SU-DHL-6 (cell line): ENCODE data around the gene NPAS3.

Experiments used
- EZH2phosphoT487 ChIP-seq: fragments of 200-600 bp; sonication (generic), shearing (Covaris generic); conservative IDR thresholded peaks from 2 replicates; pipeline ENCODE4 v1.6.1; 2018; ENCODE audit warnings: mild to moderate bottlenecking, antibody characterized with exemption, low read length, moderate library complexity, mixed read lengths
- TF ChIP-seq, protein P1 (sequence below): fragments of 200-600 bp; sonication (generic); IDR thresholded peaks from one replicate; pipeline ENCODE4 v1.5.1; 2017; ENCODE audit warnings: antibody characterized with exemption, mild to moderate bottlenecking, low read length, moderate library complexity; ENCODE audit not compliant: insufficient read depth, poor library complexity, severe bottlenecking

DNA sequence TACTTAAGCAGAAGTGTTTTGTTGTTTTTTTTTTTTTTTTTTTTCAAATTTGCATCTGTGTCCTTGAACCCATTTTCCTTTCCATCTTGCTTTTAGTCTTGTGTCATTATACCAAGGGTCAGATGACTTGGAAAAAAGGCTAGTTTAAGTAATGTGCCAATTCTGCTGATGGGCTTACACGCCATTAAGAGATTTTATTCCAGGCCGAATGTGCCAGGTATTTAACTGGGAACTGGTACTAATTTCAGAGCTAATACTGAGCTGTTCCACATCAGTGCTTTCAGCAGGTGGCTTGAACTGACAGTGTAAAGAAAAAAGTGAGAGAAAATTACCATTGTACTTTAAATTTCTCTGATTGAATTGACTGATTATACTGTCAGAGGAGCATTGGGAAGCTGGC lies 224.9 kb downstream of the NPAS3 start:
- TF ChIP-seq, protein P1, sequence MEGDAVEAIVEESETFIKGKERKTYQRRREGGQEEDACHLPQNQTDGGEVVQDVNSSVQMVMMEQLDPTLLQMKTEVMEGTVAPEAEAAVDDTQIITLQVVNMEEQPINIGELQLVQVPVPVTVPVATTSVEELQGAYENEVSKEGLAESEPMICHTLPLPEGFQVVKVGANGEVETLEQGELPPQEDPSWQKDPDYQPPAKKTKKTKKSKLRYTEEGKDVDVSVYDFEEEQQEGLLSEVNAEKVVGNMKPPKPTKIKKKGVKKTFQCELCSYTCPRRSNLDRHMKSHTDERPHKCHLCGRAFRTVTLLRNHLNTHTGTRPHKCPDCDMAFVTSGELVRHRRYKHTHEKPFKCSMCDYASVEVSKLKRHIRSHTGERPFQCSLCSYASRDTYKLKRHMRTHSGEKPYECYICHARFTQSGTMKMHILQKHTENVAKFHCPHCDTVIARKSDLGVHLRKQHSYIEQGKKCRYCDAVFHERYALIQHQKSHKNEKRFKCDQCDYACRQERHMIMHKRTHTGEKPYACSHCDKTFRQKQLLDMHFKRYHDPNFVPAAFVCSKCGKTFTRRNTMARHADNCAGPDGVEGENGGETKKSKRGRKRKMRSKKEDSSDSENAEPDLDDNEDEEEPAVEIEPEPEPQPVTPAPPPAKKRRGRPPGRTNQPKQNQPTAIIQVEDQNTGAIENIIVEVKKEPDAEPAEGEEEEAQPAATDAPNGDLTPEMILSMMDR, result no peak
- TF ChIP-seq EZH2phosphoT487, result no peak
